Measurements from ENCODE around the gene KDSR.

KDSR gene

DNA sequence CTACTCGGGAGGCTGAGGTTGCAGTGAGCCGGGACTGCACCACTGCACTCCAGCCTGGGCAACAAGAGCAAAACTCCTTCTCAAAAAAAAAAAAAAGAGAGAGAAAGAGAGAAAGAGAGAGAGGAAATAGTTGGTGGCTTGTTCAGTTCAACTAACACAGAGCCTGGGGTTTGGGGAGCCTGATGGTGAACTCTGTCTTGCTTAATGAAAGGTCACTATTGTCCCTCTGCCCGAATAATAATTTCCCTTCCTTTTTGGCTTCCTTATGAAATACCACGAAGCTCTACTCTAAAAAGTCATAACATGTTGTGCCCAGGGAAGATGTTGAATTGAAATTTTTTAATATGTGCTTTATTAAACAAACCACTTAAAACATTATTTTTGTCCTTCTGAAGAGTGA lies 64.8 kb downstream of the KDSR start:
- no peak for DNase-seq

DNA sequence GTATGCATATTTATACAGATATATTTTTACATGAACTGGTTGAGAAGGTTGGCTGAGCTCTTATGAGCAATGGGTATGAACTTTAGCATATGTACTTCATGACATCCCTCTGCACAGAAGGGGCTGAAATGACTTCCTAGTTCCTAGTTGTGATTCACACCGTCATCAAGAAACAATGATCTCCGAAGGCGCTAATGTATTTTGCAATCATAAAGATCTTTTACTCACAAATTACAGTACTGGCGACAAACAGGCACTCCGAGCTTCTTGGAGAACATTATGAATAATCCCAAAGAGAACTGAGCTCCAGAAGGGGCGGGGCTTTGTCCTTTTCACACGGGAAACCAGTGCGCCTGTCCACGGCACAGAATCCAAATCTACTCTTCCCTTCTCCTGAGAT lies 65.6 kb downstream of the KDSR start:
- no peak for DNase-seq

DNA sequence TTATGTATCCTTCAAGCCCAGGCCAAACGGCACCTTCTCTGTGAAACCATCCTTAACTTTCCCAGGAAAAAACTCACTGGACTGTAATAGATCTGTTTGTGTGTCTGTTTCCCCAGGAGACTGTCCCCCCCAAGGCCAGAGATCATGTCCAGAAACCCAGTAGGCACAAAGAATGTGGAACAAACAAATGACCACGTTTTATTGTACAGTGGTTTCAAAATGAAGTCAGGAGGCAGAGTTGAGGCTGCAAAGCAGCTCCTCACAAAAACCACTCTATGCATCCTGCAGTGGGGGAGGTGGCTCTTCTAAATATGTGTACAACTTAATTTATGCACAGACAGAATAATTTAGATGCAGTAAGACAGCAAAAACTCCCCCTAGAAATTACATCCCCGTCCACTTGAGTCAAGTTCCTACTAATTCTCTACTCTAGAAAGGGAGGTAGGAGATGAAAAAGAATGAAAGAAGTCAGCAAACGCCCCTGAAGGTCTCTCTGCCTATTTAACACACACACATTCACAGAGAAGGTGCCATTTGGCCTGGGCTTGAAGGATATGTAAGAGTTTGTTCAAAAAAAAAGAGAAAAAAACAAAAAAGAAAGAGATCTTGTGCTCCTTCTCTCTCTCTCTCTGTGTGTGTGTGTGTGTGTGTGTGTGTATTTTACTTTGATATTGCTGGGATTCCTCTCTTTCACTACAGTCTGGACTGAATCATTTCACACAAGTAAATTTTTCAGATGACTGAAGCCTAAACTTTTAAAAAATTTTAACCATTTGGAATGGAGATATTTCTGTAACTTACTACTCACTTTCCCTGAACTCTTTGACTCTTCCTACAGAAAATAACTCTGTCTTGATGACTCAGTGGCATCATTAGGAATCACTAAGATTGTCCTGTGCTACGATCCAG lies 66.9 kb downstream of the KDSR start:
- DNase-seq: peak; percentile 9

DNA sequence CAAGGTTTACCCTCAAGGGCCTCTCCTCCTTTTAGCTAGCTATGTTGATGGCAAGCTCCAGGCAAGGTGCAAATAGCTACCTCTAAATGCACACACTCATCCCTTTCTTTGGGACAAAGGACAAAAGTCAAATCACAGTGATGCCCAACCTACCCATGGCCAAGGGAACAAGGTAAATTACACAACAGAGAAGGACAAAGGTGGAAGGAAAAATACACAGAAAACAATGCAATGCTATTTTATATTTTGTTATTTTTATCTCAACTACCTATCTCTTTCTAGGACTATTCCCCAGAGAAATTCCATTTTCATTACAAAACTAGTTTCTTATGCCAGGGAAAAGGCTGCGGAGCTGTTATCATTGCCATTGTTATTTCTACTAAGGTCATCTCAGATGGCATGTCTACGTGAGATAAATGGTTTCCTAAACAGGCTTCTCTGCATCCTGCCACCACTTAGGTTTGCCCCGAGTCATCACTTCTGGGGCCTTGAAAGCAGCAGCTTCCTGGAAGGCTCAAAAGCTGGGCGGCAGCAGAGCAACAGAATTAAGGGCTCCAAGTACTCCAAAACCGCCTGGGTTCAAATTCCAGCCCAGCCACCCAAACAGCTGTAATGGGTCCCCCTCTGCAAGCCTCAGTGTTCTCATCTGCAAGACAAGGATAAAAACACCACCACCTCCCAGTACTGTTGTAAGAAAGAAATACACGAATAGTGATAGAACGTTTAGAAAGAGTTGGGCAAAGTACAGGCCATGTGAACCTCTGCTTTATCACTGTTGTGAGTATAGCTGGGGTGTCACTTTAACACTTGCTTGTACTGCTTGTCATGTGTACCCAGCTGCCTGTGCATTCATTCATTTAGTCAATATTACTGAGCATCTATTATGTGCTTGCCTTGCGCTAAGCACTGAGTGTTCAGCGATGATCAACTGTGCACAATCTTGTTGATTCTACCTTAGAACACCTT lies 68.3 kb downstream of the KDSR start:
- peak; percentile 31 for DNase-seq

DNA sequence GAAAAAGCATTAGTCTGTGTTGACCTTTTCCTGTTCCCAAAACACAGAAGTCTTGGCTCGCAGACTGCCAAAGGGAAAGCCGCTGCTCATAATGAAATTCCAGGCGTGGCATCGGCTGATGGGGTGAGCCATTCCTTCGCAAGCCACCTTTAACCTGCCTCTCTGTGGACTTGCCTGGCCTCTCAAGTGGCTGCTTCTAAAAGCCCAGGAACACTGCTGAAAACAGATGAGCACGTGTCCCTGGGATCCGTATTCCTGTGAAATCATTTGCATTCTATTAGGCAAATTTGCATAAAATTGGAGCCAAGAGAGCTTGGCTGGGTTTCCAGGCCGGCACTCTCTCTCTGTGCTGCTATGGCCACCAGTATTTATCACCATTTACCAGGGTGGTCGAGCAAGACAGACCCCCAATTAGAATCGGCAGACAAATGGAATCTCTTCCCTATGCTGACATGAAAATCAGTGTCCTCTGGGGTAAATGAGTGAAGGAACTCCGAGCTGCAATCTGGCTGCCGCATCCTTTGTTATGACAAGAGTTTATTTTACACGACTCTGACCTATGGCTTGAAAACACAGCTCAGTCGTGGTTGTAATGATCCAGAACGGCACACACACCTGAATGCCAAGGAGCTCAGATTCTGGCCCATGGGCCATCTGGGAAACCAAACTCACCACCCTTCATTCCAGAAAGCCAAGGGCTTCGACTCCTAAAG lies 69.2 kb downstream of the KDSR start:
- no peak for DNase-seq

DNA sequence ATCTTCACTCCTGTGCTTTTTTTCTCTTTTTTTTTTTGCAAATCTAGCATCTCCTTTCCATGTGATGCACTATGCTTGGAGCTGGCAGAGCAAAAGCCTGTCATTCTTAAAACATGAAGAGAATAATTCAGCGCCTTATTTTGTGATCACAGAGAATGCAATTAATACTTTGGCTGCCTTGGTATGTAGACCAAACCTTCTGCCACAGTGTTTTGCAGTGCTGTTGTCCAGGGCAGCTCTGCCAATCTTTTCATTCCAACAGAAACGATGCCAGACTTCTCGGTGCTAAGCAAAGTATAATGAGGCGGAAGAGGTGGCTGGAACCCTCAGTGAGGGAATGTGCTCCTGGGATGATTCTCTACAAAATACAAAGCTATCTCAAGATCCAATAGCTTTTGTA lies 73.1 kb downstream of the KDSR start:
- no peak for DNase-seq

DNA sequence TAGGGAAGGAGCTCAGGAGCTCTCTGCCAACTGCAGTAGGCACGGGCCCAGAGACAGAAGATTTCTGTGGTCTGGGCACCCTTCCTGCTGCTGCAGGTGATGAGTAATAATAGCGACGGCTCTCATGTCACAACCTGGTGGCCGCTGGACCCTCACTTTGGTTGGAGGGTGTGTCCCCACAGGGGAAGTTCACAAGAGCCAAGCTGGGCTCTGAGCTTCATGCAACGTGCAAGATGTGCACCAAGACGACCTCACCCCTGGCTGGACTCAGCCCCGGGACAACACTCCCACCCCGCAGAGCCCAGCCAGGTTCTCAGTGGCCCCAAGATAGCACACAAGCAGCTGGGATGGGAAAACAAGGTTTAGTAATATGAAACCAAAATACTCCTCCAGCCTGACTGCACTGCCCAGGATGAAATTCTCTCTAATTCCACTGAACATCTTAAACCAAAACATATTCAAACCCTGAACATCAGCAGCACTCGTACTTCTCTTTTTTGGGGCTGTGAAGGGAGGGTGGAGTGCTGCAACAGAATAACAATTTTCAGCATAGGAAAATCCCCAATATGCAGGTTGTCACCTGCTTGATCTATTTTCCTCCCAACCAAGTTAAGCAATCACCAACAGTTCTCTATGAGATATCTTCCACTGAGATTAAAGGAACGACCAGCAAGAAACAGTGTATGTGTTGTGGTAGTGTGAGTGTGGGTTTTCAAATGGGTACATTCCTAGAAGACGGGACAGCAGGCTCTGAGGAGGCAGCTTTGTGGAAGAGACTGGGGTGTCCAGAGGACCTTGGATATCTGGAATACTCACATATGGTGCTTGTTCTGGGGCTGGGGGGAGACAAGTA lies 73.9 kb downstream of the KDSR start:
- DNase-seq: peak; percentile 19

DNA sequence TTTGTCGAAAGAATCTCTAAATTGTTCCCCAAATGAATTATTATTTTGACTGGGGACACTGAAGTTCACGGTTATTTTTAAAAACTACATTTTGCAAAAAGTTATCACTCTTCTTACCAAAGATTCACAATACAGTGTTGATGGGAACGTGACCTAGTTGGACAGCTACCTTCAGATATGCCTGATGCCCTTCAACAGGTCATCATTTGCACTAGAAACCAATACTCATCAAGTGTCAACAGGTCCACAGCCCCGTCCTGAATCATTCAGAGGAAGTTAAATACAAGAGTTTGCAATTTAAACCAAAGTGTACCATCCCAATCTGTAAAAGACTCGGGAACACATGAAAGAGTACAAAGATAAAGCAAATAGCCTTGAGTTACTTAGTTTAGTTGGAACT lies 75.7 kb downstream of the KDSR start:
- no peak for DNase-seq

DNA sequence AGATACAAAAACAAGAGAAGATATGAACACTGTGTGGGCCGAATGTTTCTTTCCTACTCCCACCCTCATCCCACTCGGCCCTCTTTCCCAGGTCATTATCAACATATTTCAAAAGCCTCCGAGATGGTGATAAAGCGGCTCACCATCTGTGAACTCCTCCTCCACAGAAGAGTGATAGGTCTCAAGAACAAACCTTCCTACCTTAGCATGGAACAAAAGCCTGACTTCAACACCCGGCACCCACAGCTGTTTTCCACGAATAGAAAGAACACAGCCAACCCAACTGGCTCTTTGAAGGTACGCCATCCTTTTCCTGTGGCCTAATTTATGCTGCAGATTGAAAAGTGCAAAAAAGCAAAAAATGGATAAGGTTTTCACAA lies 76.2 kb downstream of the KDSR start:
- DNase-seq: peak; percentile 41

DNA sequence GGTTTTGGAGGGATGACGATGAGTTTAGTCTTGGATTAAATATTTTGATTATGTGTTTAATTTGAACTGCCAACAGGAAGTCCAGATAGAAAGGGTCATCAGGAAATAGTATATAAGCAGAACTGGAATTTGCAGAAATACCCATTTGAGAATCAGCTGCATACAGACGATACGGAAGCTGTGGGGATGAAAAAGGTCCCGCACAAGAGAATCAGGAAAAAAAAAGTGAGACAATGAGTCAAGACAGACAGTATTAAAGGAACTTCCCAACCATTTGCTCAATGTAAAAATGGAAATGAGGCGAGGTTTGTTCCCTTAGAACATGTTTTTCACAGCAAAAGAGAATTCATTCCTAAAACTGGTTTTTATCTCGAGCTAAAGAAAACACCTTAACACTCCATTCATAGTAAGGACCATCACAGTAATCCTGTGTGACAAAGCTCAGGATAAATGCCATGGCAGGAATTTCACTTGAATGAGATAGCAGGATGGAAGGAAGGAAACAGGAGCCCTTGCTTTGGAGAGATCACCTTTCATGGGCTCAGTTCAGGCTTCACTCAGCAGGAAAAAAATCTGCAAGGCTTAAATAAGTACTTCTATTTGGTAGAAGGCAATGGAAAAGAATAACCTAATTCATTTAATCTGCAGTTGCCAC lies 76.7 kb downstream of the KDSR start:
- no peak for DNase-seq

DNA sequence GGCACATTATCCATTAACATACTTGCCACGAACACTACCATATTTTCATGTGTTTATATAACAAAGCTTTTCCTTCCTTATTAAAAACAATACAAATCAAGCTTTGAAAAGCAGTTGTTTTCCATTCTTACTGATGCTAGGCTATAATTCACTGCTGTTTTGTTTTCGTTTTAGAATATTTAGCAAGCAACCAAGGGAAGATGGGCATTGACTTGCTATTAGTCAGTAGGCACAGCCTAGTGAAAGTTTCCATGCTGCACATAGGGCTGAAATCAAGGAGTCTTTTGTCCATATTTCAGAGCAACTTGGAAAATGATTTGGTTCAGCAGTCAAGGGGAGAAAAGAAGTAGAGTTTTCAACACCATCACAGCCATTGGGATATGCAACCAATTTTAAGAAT lies 78.7 kb downstream of the KDSR start:
- DNase-seq: no peak

DNA sequence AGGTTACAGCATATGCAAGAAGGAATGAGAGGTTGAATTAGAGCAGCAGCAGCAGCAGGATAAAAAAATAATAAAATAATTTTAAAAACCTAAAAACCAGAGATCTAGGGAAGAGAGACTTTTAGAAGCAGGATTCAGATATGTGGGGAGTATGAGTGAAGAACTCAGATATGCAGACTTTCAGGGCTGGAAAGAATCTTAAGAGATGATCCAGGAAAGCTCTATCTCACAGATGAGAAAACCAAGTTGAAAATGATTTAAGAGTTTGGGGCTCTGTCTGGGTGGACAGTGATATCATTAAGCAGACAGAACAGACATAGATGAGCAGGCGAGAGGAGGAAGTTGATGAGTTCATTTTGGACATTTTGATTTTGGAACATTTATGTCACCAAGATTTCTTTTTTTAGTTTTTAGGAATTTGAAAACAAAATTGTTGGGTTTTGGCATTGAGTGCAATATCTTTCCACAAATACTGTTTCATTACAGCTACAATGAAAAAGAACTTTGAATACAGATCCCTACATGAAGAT lies 79.2 kb downstream of the KDSR start:
- DNase-seq: no peak

DNA sequence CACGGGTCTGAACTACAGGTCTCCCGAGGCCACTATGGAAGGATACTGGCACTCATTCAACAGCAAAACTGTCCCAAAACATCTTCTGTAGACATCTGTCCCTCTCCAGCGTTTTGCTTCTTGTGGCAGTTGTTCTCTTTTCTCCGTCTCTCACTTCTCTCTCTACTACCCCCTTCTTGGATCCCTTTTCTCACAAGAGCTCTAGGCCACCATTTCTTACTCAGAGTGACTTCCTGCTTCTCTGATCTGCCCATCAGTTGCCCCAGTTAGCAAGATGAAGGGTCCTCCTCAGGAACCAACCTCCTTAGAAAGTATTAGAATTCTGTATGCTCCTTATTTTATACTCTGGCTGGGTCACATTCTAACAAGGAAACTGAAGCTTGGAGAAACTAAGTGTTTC lies 80.1 kb downstream of the KDSR start:
- no peak for DNase-seq

DNA sequence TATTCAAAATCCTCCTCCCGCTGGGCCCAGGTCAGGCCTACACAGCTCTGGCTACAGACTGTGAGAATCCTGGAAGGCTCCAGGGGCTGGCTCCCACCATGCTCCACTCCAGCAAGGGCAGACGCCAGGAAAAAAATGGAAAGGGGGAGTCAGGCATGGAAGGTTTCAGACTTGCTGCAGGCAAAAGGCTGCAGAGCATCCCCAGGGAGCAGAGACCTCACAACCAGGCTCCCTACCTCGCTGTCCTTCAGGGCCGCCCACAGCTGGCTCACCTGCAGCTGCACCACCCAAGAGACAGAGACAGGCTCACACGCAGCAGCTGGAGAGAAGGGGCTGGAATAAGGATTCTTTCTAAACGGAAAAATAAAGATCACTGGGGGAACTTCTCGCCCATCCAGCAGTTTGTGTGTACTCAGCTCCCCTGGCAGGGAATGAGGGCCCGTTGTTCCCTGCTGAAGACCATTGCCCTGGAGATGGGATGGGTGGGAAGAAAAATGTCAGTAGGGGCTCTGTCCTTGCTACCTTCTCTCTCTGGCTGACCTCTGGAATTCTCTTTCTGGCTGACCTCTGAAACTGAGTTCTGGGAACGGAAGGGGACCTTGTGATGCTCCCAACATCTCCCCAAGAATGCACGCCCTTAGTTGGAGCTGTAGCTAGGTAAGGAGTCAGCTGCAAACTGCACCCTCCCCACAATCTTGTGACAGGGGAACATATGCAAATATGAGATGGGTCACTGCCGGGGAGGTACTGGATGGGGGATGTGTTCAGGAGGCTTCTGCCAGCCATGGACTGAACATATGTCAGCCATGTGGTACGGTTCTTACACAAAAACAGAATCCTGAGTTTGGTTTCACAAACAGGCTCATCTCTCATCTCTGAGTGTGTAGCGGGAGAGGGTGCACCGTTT lies 81.9 kb downstream of the KDSR start:
- no peak for DNase-seq

DNA sequence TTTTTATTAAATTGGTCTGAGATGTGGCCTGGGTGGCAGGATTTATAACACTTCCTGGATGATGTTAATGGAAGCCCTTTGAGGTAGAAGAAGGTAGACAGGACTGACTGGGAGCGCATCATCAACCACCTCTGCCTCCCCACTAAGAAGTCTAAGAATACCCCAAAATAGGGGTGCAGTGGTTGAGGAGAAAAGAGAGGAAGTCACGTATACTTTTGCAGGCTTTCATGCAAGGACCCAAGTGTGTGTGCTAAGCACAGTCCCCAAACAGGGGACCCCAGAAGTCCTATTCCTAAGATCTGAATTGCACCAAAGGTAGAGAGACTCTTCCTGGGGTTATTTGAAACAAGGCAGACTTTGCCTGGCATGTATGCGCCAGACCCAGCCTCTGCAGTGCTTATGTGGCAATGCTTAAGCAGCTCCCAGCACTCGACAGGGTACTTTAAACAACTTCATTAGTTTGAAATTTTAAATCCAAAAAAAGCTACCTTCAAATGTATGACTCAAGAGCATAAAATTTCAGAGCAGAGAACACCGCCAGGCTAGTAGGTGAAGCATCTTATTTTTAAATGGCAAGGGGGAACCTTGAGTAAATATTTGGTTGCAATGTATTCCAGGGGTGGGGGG lies 82.7 kb downstream of the KDSR start:
- DNase-seq: no peak

DNA sequence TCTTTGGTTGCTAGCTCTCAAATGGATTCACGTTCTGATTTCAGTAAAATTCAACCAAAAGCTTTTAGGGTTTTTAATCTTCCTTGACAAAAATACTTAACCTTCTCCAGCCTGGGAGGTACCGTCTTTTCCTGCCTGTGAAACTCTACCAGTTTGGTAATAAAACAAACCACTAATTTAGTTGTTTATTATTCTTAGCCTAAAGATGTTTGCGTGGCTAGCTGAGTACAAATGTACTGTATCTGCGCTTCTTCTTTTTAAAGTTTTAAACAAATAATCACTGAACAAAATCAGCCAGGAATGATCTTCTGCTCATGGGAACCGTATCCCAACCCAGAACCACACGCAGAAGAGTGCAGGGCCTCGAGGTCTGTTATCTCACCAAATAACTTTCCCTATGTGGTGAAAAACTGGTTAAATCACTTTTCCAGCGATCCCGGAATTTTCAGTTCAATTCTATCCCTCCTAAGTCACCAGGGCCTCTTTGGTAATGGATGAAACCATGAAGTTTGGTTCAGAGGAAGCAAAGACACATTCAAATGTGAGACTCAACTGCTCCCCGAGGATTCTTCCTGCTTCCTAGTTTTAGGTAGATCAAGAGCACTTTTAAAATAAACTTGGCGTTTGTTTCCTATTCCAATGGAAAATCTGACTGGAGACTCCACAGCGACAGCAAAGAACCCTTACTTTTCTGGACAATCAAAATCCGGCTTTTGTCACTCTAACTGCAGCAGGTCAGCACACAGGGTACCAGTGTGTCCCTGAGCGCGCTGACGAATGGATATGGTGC lies 83.5 kb downstream of the KDSR start:
- DNase-seq: no peak

DNA sequence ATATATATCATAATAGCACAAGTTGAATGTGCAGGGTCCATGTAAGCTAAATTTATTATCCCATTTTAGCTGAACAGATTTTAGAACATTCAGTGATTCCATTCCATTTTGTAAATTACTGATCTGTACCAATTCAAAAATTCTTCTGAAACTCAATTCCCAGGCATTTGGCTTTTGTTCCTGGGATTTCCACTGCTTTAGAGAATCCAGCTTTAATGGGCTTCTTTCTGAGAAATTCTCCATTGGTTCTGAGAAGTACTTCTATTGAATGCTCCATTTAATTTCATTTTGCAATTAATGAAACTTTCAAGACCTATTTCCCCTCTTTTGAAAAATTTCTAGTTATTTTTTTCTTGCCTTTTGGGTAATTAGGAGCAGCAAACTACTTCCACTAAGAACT lies 84.2 kb downstream of the KDSR start:
- no peak for DNase-seq

Data from activated CD4-positive, alpha-beta T cell treated with anti-CD3 and anti-CD28 coated beads, Interleukin-2, amount 50 U/mL, for 1 hour (primary cell).